22Rv1 (cell line): ENCODE results near the gene CACNA2D4.

ENCODE experiments used
- ZFX ChIP-seq: fragments of 450-650 bp; IDR thresholded peaks from 2 replicates; pipeline ENCODE4 v1.6.1; 2017; ENCODE audit warnings: antibody characterized with exemption, borderline replicate concordance
- TF ChIP-seq, protein P1 (sequence below): fragments of 450-650 bp; IDR thresholded peaks from 2 replicates; pipeline ENCODE4 v1.5.1; 2017; ENCODE audit warnings: mild to moderate bottlenecking

DNA sequence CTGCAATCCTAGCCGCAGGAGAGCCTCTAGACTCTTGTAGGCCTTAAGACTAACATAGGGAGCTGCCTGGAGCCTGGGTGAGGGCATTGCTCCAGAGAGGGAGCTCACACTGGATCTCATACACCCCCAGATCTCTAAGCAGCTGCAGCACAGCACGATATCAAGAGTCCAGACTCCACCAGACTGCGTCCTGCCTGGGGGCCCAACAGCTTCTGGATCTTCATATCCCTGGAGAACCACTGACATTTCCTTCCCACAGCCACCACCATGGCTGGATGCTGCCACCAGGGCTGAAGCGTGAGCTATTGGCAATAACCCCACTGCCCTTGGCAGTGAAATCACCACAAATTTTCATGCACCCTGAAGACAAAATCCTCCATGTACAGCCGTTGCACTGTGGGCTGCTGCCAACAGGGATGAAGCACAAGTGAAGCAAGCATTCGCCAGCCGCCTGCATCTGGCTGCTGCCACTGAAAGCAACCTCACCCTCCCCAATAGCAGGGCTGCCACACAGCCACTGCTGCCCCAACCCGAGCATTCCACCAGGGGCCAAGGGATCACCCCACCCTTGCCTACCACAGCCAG lies 28.2 kb downstream of the CACNA2D4 start:
- TF ChIP-seq, protein P1, sequence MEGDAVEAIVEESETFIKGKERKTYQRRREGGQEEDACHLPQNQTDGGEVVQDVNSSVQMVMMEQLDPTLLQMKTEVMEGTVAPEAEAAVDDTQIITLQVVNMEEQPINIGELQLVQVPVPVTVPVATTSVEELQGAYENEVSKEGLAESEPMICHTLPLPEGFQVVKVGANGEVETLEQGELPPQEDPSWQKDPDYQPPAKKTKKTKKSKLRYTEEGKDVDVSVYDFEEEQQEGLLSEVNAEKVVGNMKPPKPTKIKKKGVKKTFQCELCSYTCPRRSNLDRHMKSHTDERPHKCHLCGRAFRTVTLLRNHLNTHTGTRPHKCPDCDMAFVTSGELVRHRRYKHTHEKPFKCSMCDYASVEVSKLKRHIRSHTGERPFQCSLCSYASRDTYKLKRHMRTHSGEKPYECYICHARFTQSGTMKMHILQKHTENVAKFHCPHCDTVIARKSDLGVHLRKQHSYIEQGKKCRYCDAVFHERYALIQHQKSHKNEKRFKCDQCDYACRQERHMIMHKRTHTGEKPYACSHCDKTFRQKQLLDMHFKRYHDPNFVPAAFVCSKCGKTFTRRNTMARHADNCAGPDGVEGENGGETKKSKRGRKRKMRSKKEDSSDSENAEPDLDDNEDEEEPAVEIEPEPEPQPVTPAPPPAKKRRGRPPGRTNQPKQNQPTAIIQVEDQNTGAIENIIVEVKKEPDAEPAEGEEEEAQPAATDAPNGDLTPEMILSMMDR: no peak
- no peak for TF ChIP-seq ZFX
